ENCODE results near the gene LILRB3.
"Not testable (repeated sequence)": the region's sequence is repeated elsewhere in the genome, so short reads cannot be mapped to it uniquely, and the experiment has no call there.

Gene LILRB3

GRCh38 chr19:54242234-54242633 lies 19.4 kb upstream of the LILRB3 start:
- peak in 1 of 2 donors; percentile 26 for DNase-seq

- not testable (repeated sequence) for DNase-seq
Observed at GRCh38 chr19:54240372-54241336, 17.8 kb upstream of the LILRB3 start.

GRCh38 chr19:54239491-54240371 lies 16.9 kb upstream of the LILRB3 start:
- not testable (repeated sequence) for DNase-seq

DNA sequence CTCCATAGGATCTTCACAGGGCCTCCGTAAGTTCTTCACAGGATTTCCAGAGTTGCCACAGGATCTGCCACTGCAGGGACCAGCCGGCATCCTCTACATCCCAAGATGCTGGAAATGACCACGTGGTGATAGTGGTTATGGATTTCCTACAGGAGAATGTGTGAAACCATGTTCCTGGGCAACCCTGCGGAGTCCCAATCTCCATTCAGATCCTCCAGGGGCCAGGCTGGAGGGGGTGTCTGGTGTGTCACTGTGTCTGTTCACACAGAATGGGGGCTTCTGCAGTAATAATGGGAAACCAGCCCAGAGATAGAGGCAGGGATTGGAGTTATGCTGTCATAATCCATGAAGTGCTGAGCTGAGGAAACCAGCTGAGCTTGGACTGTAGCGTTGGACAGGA lies 11.1 kb upstream of the LILRB3 start:
- DNase-seq, result no peak

- DNase-seq, result peak; percentile 61 to 80
Observed at GRCh38 chr19:54231077-54231931, 8.5 kb upstream of the LILRB3 start.

GRCh38 chr19:54230031-54230430 lies 7.2 kb upstream of the LILRB3 start:
- no peak for DNase-seq

DNA sequence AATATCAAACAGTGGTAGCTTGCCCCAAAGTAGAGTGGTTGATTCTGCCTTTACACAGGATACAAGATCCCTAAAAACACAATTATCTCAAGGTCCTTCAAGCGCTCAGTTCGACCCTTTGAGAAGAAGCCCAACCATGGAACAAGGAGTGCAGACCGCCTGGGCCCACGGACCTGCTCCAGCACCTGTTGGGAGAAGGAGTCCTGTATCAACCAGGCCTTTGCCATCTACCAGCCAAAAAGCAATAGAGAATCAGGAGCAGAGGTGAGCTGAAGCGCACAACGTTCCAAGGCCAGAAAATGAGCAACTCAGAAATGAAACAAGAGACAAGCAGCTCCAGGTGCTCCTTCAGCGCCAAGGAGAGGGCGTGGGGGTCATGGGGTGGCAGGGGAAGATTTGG lies 6.3 kb upstream of the LILRB3 start:
- no peak for DNase-seq

DNA sequence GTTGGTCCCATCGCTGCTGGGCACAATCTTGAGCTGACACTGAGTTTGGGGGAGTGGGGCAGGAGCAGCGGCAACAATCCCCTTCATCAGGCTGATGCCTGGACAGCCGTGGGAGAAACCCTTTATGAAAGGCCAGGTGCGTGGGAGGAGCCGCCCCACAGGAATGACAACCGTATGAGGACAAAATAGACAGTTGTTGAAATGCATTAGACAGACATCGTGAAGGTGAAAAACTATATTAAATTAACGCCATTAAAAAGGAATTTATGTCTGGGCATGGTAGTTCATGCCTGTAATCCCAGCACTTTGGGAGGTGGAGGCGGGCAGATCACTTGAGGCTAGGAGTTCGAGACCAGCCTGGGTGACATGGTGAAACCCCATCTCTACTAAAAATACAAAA lies 1.8 kb upstream of the LILRB3 start:
- DNase-seq, result not testable (repeated sequence)

DNA sequence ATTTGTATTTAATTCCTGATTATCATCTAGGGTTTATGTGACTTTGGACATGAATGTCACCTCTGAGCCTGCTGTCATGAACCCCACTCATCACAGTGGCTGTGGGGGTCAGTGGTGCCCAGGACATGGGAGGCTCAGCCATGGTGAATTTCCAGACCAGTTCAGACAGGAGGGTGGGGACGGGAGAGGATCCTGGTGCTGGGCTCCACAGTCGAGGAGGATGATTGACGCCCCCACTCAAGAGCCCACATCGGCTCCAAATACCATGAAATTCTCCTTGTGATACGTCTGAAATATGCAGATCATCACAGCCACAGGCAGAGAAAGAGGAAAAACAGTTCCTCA lies 1.1 kb upstream of the LILRB3 start:
- DNase-seq, result not testable (repeated sequence)

DNA sequence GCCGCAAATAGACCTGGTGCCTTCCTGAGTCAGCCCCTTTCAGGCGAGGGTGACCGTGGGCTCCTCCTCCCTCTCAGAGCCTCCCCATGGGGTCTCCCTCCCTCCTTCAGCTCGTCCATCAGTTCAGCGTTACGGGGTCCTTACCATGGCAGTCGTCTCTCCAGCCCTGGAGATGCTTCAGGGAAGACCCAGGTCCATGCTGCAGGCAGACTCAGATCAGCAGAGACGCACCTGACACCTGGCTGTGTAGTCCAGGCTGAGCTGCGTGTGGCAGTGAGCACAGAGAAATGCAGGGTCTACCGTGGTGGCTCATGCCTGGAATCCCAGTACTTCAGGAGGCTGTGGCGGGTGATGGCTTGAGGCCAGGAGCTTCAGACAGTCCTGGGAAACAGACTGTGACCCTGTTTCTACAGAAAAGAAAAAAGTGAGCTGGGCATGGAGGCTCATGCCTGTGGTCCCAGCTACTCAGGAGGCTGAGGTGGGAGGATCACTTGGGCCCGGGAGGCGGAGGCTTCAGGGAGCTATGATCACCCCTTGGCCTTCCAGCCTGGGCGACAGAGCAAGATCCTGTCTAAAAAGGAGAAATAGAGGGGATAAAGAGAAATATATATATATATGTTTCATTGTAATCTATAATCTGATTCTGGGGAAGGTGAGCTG lies 600 bp upstream of the LILRB3 start:
- DNase-seq, result not testable (repeated sequence)

DNA sequence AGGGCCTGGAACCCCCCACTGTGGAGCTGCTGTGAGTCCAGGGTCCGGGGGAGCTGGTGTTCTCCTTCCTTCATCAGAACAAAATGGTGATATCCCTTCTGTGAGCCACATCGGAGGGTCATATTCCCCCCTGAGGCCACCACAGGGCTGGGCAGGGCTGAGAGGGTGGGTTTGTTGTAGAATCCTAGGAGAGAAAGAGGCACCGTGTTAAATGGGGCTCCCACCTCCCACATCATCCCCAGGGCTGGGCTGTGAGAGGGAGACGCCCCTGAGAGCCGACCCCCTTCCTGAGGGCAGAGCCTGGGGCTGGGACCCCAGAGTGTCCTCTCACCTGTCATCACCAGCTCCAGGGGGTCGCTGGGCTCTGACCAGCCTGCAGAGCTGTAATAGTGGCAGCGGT lies 860 bp downstream of the LILRB3 start:
- not testable (repeated sequence) for DNase-seq

GRCh38 chr19:54219702-54220101 lies 3.1 kb downstream of the LILRB3 start:
- not testable (repeated sequence) for DNase-seq

- no peak for DNase-seq
Observed at GRCh38 chr19:54218960-54219661, 3.7 kb downstream of the LILRB3 start.

DNA sequence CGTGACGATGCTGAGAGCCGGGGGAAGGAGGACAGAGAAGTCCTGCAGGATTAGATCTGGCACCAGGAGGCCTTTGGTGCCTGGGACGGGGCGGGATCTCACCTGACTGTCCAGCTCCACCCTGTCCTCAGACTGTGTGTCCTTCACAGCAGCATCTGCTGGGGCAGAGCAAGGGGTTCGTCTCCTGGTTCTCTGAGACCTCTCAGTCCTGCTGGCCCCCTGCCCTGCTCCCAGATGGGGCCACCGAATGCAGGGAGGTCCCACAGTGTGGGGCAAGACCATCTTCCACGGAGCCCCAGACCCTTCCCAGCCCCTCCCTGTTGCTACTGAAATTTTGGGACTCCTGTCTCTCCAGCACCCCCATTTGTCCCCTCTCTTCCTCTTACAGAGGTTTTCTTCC lies 4.5 kb downstream of the LILRB3 start:
- no peak for DNase-seq

DNA sequence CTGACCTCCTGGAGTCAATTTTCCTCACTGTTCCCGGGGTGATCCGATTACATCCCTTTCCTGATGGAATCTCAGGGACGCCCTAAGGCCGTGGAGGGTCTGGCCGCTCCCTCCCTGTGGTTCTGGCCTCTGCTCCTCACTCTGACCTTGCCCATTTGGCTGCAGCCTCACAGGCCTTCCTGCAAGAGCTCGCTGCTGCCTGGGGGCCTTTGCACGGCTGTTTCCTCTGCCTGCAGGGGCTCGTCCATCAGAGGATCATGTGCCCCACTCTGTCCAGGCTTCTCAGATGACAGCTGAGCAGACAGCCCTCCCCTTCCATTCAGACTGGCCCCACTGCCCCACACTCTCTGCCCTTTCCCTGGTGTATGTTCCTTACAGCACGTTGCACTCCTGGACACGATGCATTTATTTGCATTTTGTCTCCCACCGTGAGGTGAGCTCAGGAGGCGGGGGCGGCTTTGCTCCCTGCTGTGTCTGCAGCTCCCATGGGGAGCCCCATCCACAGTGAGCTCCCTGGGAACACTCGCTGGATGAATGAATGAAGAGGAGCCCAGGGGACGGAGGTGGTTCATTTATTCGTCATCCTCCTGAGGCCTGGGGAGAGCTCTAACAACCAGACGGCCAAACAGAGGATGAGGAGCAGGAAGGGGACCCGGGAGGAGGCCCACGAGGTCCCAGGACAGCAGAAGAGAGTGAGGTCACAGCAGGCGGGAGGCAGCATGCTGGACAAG lies 5.1 kb downstream of the LILRB3 start:
- not testable (repeated sequence) for DNase-seq

DNA sequence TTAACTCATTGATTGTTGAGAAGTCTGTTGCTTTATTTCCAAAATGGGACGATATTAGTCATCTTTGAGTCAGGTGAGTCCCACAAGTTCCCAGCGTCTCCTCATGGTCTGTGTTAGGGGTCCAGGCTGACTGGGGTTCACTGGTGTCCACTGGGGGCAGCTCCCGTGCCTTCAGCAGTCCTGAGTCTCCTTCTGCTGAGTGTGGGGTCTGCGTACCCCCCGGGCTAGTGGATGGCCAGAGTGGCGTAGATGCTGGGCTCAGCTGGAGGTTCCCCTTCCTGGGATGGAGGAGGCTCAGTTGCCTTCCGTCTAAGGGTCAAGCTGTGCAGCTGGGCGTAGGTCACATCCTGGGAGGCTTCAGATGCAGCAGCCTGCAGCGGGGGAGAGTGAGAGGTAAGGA lies 5.9 kb downstream of the LILRB3 start:
- no peak for DNase-seq

- not testable (repeated sequence) for DNase-seq
Observed at GRCh38 chr19:54214734-54215133, 8.1 kb downstream of the LILRB3 start.

GRCh38 chr19:54214217-54214616 lies 8.6 kb downstream of the LILRB3 start:
- DNase-seq, result not testable (repeated sequence)

GRCh38 chr19:54211235-54211634 lies 11.6 kb downstream of the LILRB3 start:
- DNase-seq, result no peak

GRCh38 chr19:54209811-54210494 lies 12.9 kb downstream of the LILRB3 start:
- DNase-seq, result peak; percentile 79 to 98
